Adipose tissue (tissue), 3 donors: ENCODE measurements around the gene CDS2. TPM values are rescaled to one million over a fixed set of nuclear protein-coding genes. Genes with fewer than 3 reads are reported as not detected.

ENCODE experiments used
- H3K27ac ChIP-seq: one replicate; pipeline ENCODE4 v1.5.1; 2013; ENCODE audit warnings: low read depth, low read length
- WGBS, 3 donors: extraction: QIAGEN DNeasy Blood & Tissue Kit; methylation state at CpG; one replicate each; pipeline ENCODE4 v1.1.7; 2013; 5-methylcytosine and 5-hydroxymethylcytosine counted together
- polyA plus RNA-seq, 3 donors: library from polyadenylated mRNA; stranded (reverse); fragments of 200-250 nt; gene quantifications; one replicate each; pipeline ENCODE4 v1.2.3, GENCODE V29; 2013
- donor health status: healthy with polysubstance abuse.
- donor health status: Bipolar disorder and iron deficiency.
- donor health status: healthy.

CDS2 gene
- polyA plus RNA-seq, 3 donors = 7.1 to 14.8 (median 10.7) TPM

- no peak overlapping the region for H3K27ac ChIP-seq
- 59 to 68% (median 67%) methylated on average over 9 of the region's 9 CpGs for WGBS, 3 donors
These were observed 66.0 kb downstream of the CDS2 start for GRCh38 chr20:5192570-5193431.

- WGBS, 3 donors = 74 to 82% (median 81%) methylated on average over 4 of the region's 4 CpGs
- no peak overlapping the region for H3K27ac ChIP-seq
These were observed 68.8 kb downstream of the CDS2 start for GRCh38 chr20:5195655-5196054.

GRCh38 chr20:5196149-5196548 is 69.3 kb downstream of the CDS2 start:
- H3K27ac ChIP-seq = no peak overlapping the region
- 68 to 94% (median 90%) methylated on average over 4 of the region's 4 CpGs for WGBS, 3 donors

GRCh38 chr20:5197270-5197827 is 70.5 kb downstream of the CDS2 start:
- WGBS, 3 donors = 66 to 86% (median 81%) methylated on average over 11 of the region's 11 CpGs
- no peak overlapping the region for H3K27ac ChIP-seq

- WGBS, 3 donors = 82 to 85% (median 85%) methylated on average over 10 of the region's 10 CpGs
- no peak overlapping the region for H3K27ac ChIP-seq
These were observed 71.2 kb downstream of the CDS2 start for GRCh38 chr20:5197847-5198650.

- 86 to 93% (median 92%) methylated on average over 8 of the region's 8 CpGs for WGBS, 3 donors
- H3K27ac ChIP-seq = no peak overlapping the region
These were observed 71.8 kb downstream of the CDS2 start for GRCh38 chr20:5198651-5198924.

GRCh38 chr20:5203380-5203779 is 76.6 kb downstream of the CDS2 start:
- no peak overlapping the region for H3K27ac ChIP-seq
- WGBS, 3 donors = 75 to 89% (median 85%) methylated on average over 4 of the region's 4 CpGs

GRCh38 chr20:5205348-5206210 is 78.8 kb downstream of the CDS2 start:
- 29 to 39% (median 36%) methylated on average over 10 of the region's 10 CpGs for WGBS, 3 donors

GRCh38 chr20:5207138-5207537 is 80.3 kb downstream of the CDS2 start:
- H3K27ac ChIP-seq = no peak overlapping the region

More at GRCh38 chr20:5205348-5206210, 78.8 kb downstream of the CDS2 start:
- H3K27ac ChIP-seq = no peak overlapping the region

- H3K27ac ChIP-seq = no peak overlapping the region
- WGBS, 3 donors = 91 to 92% (median 92%) methylated on average over 8 of the region's 8 CpGs
These were observed 85.3 kb downstream of the CDS2 start for GRCh38 chr20:5211803-5212714.

- 72 to 90% (median 76%) methylated on average over 2 of the region's 2 CpGs for WGBS, 3 donors
- no peak overlapping the region for H3K27ac ChIP-seq
These were observed 86.2 kb downstream of the CDS2 start for GRCh38 chr20:5212907-5213487.

- H3K27ac ChIP-seq = no peak overlapping the region
- 89 to 94% (median 90%) methylated on average over 3 of the region's 3 CpGs for WGBS, 3 donors
These were observed 88.0 kb downstream of the CDS2 start for GRCh38 chr20:5214826-5215225.

- 57 to 67% (median 64%) methylated on average over 4 of the region's 4 CpGs for WGBS, 3 donors
These were observed 89.0 kb downstream of the CDS2 start for GRCh38 chr20:5215672-5216304.

GRCh38 chr20:5216663-5217062 is 89.9 kb downstream of the CDS2 start:
- WGBS, 3 donors = 75 to 86% (median 78%) methylated on average over 3 of the region's 3 CpGs
- H3K27ac ChIP-seq = no peak overlapping the region

More at GRCh38 chr20:5215672-5216304, 89.0 kb downstream of the CDS2 start:
- no peak overlapping the region for H3K27ac ChIP-seq

- WGBS, 3 donors = 93 to 96% (median 94%) methylated on average over 4 of the region's 4 CpGs
- no peak overlapping the region for H3K27ac ChIP-seq
These were observed 90.8 kb downstream of the CDS2 start for GRCh38 chr20:5217616-5218015.

- H3K27ac ChIP-seq = no peak overlapping the region
- 65 to 67% (median 66%) methylated on average over 7 of the region's 7 CpGs for WGBS, 3 donors
These were observed 93.7 kb downstream of the CDS2 start for GRCh38 chr20:5220321-5221060.
